Naive thymus-derived CD4-positive, alpha-beta T cell (primary cell): ENCODE measurements around the gene JADE2. TPM values are rescaled to one million over a fixed set of nuclear protein-coding genes. Genes with fewer than 3 reads are reported as not detected.
"Not testable (repeated sequence)": the region's sequence is repeated elsewhere in the genome, so short reads cannot be mapped to it uniquely, and the experiment has no call there.

Experiments used
- ATAC-seq: fragments of 150-1000 bp; cut with Tn5 transposase; 2 replicates; pipeline ENCODE4 v1.10.0; 2021; ENCODE audit warnings: mild to moderate bottlenecking, moderate library complexity
- CTCF ChIA-PET: fragments of 350-600 bp; sonication (Branson Sonifier 250); formaldehyde crosslinking; loops from one replicate; lab custom pipeline; 2021; ENCODE audit warnings: antibody characterized with exemption; lab: Charles Lee
- POLR2A ChIA-PET: fragments of 350-600 bp; sonication (Branson Sonifier 250); formaldehyde crosslinking; loops from one replicate; lab custom pipeline; 2021; ENCODE audit warnings: antibody characterized with exemption, inconsistent platforms; lab: Charles Lee
- DNase-seq, 9 donors: peaks; one replicate each; pipeline versions ENCODE4 v3.0.0 to v3.0.0-alpha.2; 2020 to 2022; ENCODE audit warnings: mixed read lengths in 1 of 9
- H3K27ac ChIP-seq: one replicate; pipeline ENCODE4 v1.7.0; 2013; ENCODE audit warnings: mild to moderate bottlenecking, low read depth, low read length, moderate library complexity
- H3K27me3 ChIP-seq, 2 donors: one replicate each; pipeline ENCODE4 v1.7.0; 2013; ENCODE audit warnings: low read length in 2 of 2, mild to moderate bottlenecking in 2 of 2, moderate library complexity in 2 of 2; ENCODE audit not compliant: control insufficient read depth in 2 of 2, insufficient read depth in 2 of 2
- H3K36me3 ChIP-seq, 3 experiments: 1 replicate in 2 of 3; 2 replicates in 1 of 3; pipeline ENCODE4 v1.7.0; 2013; ENCODE audit warnings: low read length in 3 of 3, mild to moderate bottlenecking in 3 of 3, moderate library complexity in 1 of 3; ENCODE audit not compliant: insufficient read depth in 3 of 3, control insufficient read depth in 2 of 3
- H3K4me1 ChIP-seq, 2 donors: one replicate each; pipeline ENCODE4 v1.7.0; 2013; ENCODE audit warnings: low read length in 2 of 2, mild to moderate bottlenecking in 2 of 2, moderate library complexity in 1 of 2; ENCODE audit not compliant: control insufficient read depth in 2 of 2, insufficient read depth in 2 of 2
- H3K4me3 ChIP-seq: 2 replicates; pipeline ENCODE4 v1.7.0; 2013; ENCODE audit warnings: mild to moderate bottlenecking, low read length
- H3K9me3 ChIP-seq, 3 experiments: 1 replicate in 2 of 3; 2 replicates in 1 of 3; pipeline ENCODE4 v1.7.0; 2013; ENCODE audit warnings: low read length in 3 of 3; ENCODE audit not compliant: control insufficient read depth in 2 of 3
- H3K27ac Mint-ChIP-seq, 9 donors: one replicate each; pipeline ENCODE4 v1.8.0; 2020 to 2022; ENCODE audit warnings: mixed read lengths in 9 of 9, mild to moderate bottlenecking in 8 of 9, moderate library complexity in 5 of 9, inconsistent platforms in 2 of 9
- H3K27me3 Mint-ChIP-seq, 5 donors: one replicate each; pipeline ENCODE4 v1.8.0; 2021 to 2022; ENCODE audit warnings: mixed read lengths in 5 of 5, mild to moderate bottlenecking in 1 of 5
- H3K36me3 Mint-ChIP-seq, 5 donors: one replicate each; pipeline ENCODE4 v1.8.0; 2020 to 2022; ENCODE audit warnings: mixed read lengths in 5 of 5, mild to moderate bottlenecking in 3 of 5, inconsistent platforms in 1 of 5
- H3K4me1 Mint-ChIP-seq, 7 donors: one replicate each; pipeline ENCODE4 v1.8.0; 2020 to 2022; ENCODE audit warnings: mixed read lengths in 7 of 7, mild to moderate bottlenecking in 3 of 7, inconsistent platforms in 1 of 7
- H3K4me3 Mint-ChIP-seq, 10 donors: one replicate each; pipeline ENCODE4 v1.8.0; 2020 to 2022; ENCODE audit warnings: mild to moderate bottlenecking in 10 of 10, mixed read lengths in 10 of 10, moderate library complexity in 6 of 10, inconsistent platforms in 2 of 10
- H3K9me3 Mint-ChIP-seq, 11 donors: one replicate each; pipeline ENCODE4 v1.8.0; 2020 to 2022; ENCODE audit warnings: mixed read lengths in 11 of 11, mild to moderate bottlenecking in 4 of 11, inconsistent platforms in 1 of 11, moderate library complexity in 1 of 11
- intact Hi-C, 2 donors: fragments of 100-400 bp; cut with micrococcal nuclease; formaldehyde crosslinking; loops; one replicate each; pipeline ENCODE4 v1.15.1; 2023
- polyA plus RNA-seq, 2 donors: library from polyadenylated mRNA; unstranded; fragments of 300-500 nt; fragmentation: Illumina TruSeq; gene quantifications; one replicate each; pipeline ENCODE4 v1.2.3, GENCODE V29; 2021
- total RNA-seq, 6 experiments: library from RNA in 5 of 6; stranded (reverse) in 5 of 6; gene quantifications; 1 replicate in 5 of 6; 2 replicates in 1 of 6; pipeline ENCODE4 v1.2.3 and lab custom pipeline; 2021 to 2026

The JADE2 gene
- total and polyA plus RNA-seq, 7 experiments from 2014 or later, result 29.8 to 271 (median 129) TPM

DNA sequence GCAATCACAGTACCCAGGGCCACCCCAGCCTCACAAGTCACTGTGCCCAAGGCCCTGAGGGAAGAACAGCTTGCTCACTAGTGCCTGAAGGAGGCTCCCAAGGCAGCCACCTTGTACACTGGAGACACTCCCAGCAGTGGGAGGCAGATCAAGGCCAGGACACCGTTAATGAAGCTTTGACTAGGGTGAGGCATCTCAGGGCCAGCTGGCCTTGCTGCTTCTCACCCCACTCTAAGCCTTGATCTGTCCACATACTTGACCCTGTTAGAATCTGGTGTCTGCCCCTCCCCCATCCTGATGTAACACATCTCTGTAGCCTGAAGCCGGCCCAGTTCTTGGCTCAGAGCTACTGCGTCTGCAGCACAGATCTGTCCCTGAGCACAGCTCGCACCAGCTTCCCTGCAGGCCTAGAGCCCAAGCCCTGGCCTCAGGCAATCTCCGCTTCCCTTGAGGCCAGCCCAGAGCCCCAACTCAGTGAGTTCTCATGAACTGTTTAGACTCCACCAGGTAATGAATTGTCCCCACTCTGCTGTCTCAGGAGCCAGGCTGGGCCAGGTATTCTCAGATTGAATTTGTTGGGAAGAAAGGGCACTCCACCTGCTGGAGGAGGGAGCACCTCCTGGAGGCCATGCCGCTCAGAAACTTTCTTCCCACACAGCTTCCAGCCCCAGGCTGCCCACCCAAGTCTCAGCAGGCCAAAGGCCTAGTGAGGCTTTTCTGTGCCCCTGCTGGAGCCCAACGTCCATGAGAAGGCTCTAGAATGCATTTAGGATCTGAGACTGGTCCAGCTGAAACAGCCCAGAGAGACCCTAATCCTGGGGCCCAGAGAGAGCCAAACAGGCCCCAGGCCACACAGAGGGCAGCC lies 13.4 kb upstream of the JADE2 start:
- DNase-seq (no peak), ATAC-seq (no peak)
- no peak overlapping the region for H3K27ac ChIP-seq
- ChIA-PET POLR2A (interaction anchor here (0.6 to 1.7 kb wide), 5 partner anchors 12 to 76 kb away, joined by 3 read pairs; no protein-coding TSS in a partner anchor), CTCF (interaction anchor here (1.1 kb wide), 1 partner anchor 16 kb away, joined by 3 read pairs; no protein-coding TSS in a partner anchor)
- H3K4me3 ChIP-seq, result no peak overlapping the region
- Mint-ChIP-seq H3K4me3 (no peak overlapping the region), H3K36me3 (no peaks in the 10 kb centered on the region), H3K4me1 (peaks cover 0 to 27% (median 7%) of the 10 kb centered on the region in 7 donors), H3K9me3 (no peaks in the 10 kb centered on the region), H3K27ac (peak overlapping the region in 2 of 9 donors; percentile 20 to 55), H3K27me3 (no peaks in the 10 kb centered on the region)
- no peaks in the 10 kb centered on the region for H3K4me1 ChIP-seq
- intact Hi-C loops, result no loop called here
- no peaks in the 10 kb centered on the region for H3K36me3 ChIP-seq
- no peaks in the 10 kb centered on the region for H3K27me3 ChIP-seq
- H3K9me3 ChIP-seq, result no peaks in the 10 kb centered on the region

DNA sequence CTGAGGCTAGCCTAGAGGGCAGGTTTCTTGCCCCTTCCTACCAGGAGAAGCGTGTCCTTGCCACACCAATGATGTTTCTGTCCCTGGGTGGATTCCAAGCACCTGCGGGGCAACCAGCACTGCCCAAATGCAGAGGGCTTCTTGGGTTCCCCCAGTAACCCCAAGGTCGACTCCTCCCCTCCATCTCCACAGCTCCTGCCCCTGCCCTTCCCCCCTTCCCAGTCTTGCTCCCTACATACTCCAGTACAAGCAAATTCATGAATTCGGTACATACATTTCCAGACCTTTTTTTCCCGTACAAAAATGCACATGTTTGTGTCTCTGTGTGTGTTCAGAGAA lies 12.8 kb upstream of the JADE2 start:
- Histone ChIP-seq H3K4me3 (no peak overlapping the region), H3K27ac (no peak overlapping the region), H3K36me3 (no peaks in the 10 kb centered on the region), H3K4me1 (no peaks in the 10 kb centered on the region), H3K27me3 (no peaks in the 10 kb centered on the region), H3K9me3 (no peaks in the 10 kb centered on the region)
- Mint-ChIP-seq H3K4me3 (no peak overlapping the region), H3K9me3 (no peaks in the 10 kb centered on the region), H3K27ac (no peak overlapping the region), H3K36me3 (no peaks in the 10 kb centered on the region), H3K4me1 (peaks cover 0 to 24% (median 5%) of the 10 kb centered on the region in 7 donors), H3K27me3 (no peaks in the 10 kb centered on the region)
- ChIA-PET POLR2A (no interaction called here), CTCF (no interaction called here)
- no peak for ATAC-seq
- intact Hi-C loops, result no loop called here
- DNase-seq, result no peak

DNA sequence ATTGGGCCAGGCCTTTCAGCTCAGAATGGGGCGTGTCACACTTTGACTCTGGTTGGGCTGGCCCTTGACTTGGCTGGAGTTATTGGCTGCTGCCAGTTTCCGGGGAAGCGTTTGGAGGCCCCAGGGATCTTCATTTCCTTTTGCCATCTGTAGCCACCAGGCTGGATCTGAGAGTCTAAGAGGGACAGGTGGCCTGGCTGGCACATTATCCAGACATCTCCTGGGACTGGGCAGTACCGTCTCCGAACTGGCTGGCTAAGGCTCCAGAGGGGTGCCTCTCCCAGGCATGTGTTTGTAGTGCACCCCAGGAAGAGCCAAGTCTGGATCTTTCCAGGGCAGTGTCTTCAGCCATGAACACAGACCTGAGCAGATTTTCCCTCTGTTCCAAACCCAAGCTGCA lies 9.7 kb upstream of the JADE2 start:
- Histone ChIP-seq H3K36me3 (no peaks in the 10 kb centered on the region), H3K4me1 (no peaks in the 10 kb centered on the region), H3K9me3 (no peaks in the 10 kb centered on the region), H3K4me3 (no peak overlapping the region), H3K27ac (no peak overlapping the region), H3K27me3 (no peaks in the 10 kb centered on the region)
- H3K9me3 Mint-ChIP-seq, result no peaks in the 10 kb centered on the region
- no peaks in the 10 kb centered on the region for H3K36me3 Mint-ChIP-seq
- POLR2A ChIA-PET, result no interaction called here
- CTCF ChIA-PET, result interaction anchor here (1.2 kb wide), 1 partner anchor 10 kb away, joined by 5 read pairs; no protein-coding TSS in a partner anchor
- no peak for ATAC-seq
- H3K27me3 Mint-ChIP-seq, result peaks cover 0 to 11% (median 0%) of the 10 kb centered on the region in 5 donors
- no peak overlapping the region for H3K27ac Mint-ChIP-seq
- intact Hi-C loops, result no loop called here
- DNase-seq, result no peak
- peaks cover 1 to 15% (median 5%) of the 10 kb centered on the region in 7 donors for H3K4me1 Mint-ChIP-seq
- H3K4me3 Mint-ChIP-seq, result no peak overlapping the region

DNA sequence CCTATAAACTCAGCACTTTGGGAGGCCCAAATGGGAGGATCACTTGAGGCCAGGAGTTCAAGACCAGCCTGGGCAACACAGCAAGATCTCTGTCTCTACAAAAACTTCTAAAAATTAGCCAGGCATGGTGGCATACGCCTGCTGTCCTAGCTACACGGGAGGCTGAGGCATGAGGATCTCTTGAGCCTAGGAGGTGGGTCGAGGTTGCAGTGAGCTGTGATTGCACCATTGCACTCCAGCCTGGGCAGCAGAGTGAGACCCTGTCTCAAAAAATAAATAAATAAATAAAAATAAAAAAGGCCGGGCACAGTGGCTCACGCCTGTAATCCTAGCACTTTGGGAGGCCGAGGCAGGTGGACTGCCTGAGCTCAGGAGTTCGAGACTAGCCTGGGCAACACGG lies 8.5 kb upstream of the JADE2 start:
- ATAC-seq, H3K27me3 ChIP-seq, H3K36me3 ChIP-seq, H3K36me3 Mint-ChIP-seq, H3K9me3 ChIP-seq, H3K9me3 Mint-ChIP-seq, H3K27ac ChIP-seq, H3K4me1 ChIP-seq, H3K4me1 Mint-ChIP-seq, intact Hi-C loops, H3K4me3 Mint-ChIP-seq, H3K4me3 ChIP-seq, CTCF ChIA-PET, H3K27ac Mint-ChIP-seq, DNase-seq: not testable (repeated sequence)
- H3K27me3 Mint-ChIP-seq, result peaks cover 0 to 18% (median 0%) of the 10 kb centered on the region in 5 donors
- POLR2A ChIA-PET, result interaction anchor here (0.6 kb wide), 1 partner anchor 213 kb away, joined by 3 read pairs; no protein-coding TSS in a partner anchor

DNA sequence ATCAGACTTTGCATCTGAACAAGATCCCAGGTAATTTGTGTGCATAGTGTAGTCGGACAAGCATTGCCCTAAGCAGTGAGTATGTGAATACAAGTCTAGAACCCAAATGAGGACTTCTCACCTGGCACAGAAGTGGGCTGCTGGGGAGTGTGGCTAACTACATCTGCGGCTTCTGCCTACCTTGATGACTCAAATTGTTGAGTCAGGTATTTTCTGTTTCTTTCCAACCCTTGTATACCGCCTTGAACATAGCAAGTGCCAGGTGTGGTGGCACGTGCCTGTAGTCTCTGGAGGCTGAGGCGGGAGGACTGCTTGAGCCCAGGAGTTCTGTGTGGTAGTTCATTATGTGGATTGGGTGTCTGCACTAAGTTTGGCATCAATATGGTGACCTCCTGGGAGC lies 7.9 kb upstream of the JADE2 start:
- Mint-ChIP-seq H3K9me3 (no peaks in the 10 kb centered on the region), H3K27ac (no peak overlapping the region), H3K4me1 (peaks cover 0 to 5% (median 0%) of the 10 kb centered on the region in 7 donors), H3K36me3 (no peaks in the 10 kb centered on the region), H3K4me3 (no peak overlapping the region), H3K27me3 (peaks cover 0 to 18% (median 0%) of the 10 kb centered on the region in 5 donors)
- ChIA-PET CTCF (no interaction called here), POLR2A (no interaction called here)
- H3K4me3 ChIP-seq, result no peak overlapping the region
- ATAC-seq (no peak), DNase-seq (no peak)
- H3K27ac ChIP-seq, result no peak overlapping the region
- no peaks in the 10 kb centered on the region for H3K9me3 ChIP-seq
- no peaks in the 10 kb centered on the region for H3K4me1 ChIP-seq
- H3K27me3 ChIP-seq, result no peaks in the 10 kb centered on the region
- intact Hi-C loops, result no loop called here
- H3K36me3 ChIP-seq, result no peaks in the 10 kb centered on the region

DNA sequence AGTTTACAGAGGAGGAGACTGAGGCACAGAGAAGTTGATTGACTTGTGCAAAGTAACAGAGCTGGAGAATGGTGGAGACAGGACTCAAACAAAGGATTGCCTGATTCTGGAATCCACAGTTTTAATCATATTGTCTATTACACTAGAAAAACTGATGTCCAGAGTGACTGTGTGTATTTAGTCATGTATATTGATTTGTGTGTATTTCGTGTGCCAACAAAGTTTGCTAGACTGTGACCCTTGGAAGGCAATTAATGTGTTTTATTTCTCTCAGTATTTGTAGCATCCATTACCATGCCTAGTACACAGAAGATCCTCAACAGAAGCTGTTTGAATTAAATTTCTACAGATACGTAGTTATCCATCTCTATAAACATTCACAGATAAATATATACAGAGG lies 5.5 kb upstream of the JADE2 start:
- Histone ChIP-seq H3K36me3 (peaks cover 0 to 8% (median 0%) of the 10 kb centered on the region in 3 experiments), H3K9me3 (no peaks in the 10 kb centered on the region), H3K4me1 (peaks cover 5 to 8% of the 10 kb centered on the region in 2 donors), H3K27ac (no peak overlapping the region), H3K4me3 (no peak overlapping the region), H3K27me3 (no peaks in the 10 kb centered on the region)
- ChIA-PET POLR2A (interaction anchor here (1.0 kb wide), 1 partner anchor 148 kb away, joined by 3 read pairs; no protein-coding TSS in a partner anchor), CTCF (no interaction called here)
- no peak overlapping the region for H3K4me3 Mint-ChIP-seq
- no peak for ATAC-seq
- no peaks in the 10 kb centered on the region for H3K36me3 Mint-ChIP-seq
- H3K27ac Mint-ChIP-seq, result no peak overlapping the region
- peaks cover 0 to 18% (median 0%) of the 10 kb centered on the region in 5 donors for H3K27me3 Mint-ChIP-seq
- no peak for DNase-seq
- H3K9me3 Mint-ChIP-seq, result peaks cover 0 to 3% (median 0%) of the 10 kb centered on the region in 11 donors
- intact Hi-C loops, result loop anchor here in 1 of 2 donors (10.0 kb wide), 1 partner anchor 1465 kb away; the partner anchor contains the start of gene HSPA4
- peaks cover 10 to 15% (median 11%) of the 10 kb centered on the region in 7 donors for H3K4me1 Mint-ChIP-seq
